ENCODE data around the gene TOGARAM1.

The TOGARAM1 gene

GRCh38 chr14:44961554-44962333 lies at the start of gene TOGARAM1, which contains the start of gene KLHL28:
TOGARAM1 (plus strand) TSS chr14:44962190; CDS start chr14:44962422, 232 bp downstream.
KLHL28 (minus strand) TSS chr14:44961947; CDS start chr14:44945928, 16,019 bp downstream.
- in situ Hi-C loops (cut with MboI; ENCODE audit: low sequenced_read_pairs) = no loop called here

- in situ Hi-C loops (cut with MboI; ENCODE audit: low sequenced_read_pairs) = loop anchor here (25.0 kb wide), 1 partner anchor 347 kb away; the partner anchor contains the start of gene MIS18BP1
These were observed 47.1 kb upstream of the TOGARAM1 start for GRCh38 chr14:44914849-44915248.

GRCh38 chr14:44928793-44929192 lies 33.2 kb upstream of the TOGARAM1 start:
- in situ Hi-C loops (cut with MboI; ENCODE audit: low sequenced_read_pairs) = no loop called here

GRCh38 chr14:44935155-44935554 lies 26.8 kb upstream of the TOGARAM1 start:
- in situ Hi-C loops (cut with MboI; ENCODE audit: low sequenced_read_pairs) = no loop called here

GRCh38 chr14:44937547-44937946 lies 24.4 kb upstream of the TOGARAM1 start:
- in situ Hi-C loops (cut with MboI; ENCODE audit: low sequenced_read_pairs) = no loop called here

GRCh38 chr14:44940211-44940610 lies 21.8 kb upstream of the TOGARAM1 start:
- in situ Hi-C loops (cut with MboI; ENCODE audit: low sequenced_read_pairs) = no loop called here

- in situ Hi-C loops (cut with MboI; ENCODE audit: low sequenced_read_pairs) = no loop called here
These were observed 21.0 kb upstream of the TOGARAM1 start for GRCh38 chr14:44940944-44941343.

GRCh38 chr14:44941591-44941990 lies 20.4 kb upstream of the TOGARAM1 start:
- in situ Hi-C loops (cut with MboI; ENCODE audit: low sequenced_read_pairs) = no loop called here

GRCh38 chr14:44942436-44942835 lies 19.6 kb upstream of the TOGARAM1 start:
- in situ Hi-C loops (cut with MboI; ENCODE audit: low sequenced_read_pairs) = no loop called here

- in situ Hi-C loops (cut with MboI; ENCODE audit: low sequenced_read_pairs) = no loop called here
These were observed 17.9 kb upstream of the TOGARAM1 start for GRCh38 chr14:44944107-44944506.

- in situ Hi-C loops (cut with MboI; ENCODE audit: low sequenced_read_pairs) = no loop called here
These were observed 16.7 kb upstream of the TOGARAM1 start for GRCh38 chr14:44945264-44945663.

GRCh38 chr14:44951051-44951450 lies 10.9 kb upstream of the TOGARAM1 start:
- in situ Hi-C loops (cut with MboI; ENCODE audit: low sequenced_read_pairs) = no loop called here

- in situ Hi-C loops (cut with MboI; ENCODE audit: low sequenced_read_pairs) = no loop called here
These were observed 9.4 kb upstream of the TOGARAM1 start for GRCh38 chr14:44952391-44953110.

GRCh38 chr14:44954750-44955149 lies 7.2 kb upstream of the TOGARAM1 start:
- in situ Hi-C loops (cut with MboI; ENCODE audit: low sequenced_read_pairs) = no loop called here

- in situ Hi-C loops (cut with MboI; ENCODE audit: low sequenced_read_pairs) = no loop called here
These were observed 6.5 kb upstream of the TOGARAM1 start for GRCh38 chr14:44955528-44955927.

- in situ Hi-C loops (cut with MboI; ENCODE audit: low sequenced_read_pairs) = no loop called here
These were observed 5.1 kb upstream of the TOGARAM1 start for GRCh38 chr14:44956866-44957265.

GRCh38 chr14:44959538-44959937 lies 2.5 kb upstream of the TOGARAM1 start:
- in situ Hi-C loops (cut with MboI; ENCODE audit: low sequenced_read_pairs) = no loop called here

GRCh38 chr14:44960146-44960545 lies 1.8 kb upstream of the TOGARAM1 start:
- in situ Hi-C loops (cut with MboI; ENCODE audit: low sequenced_read_pairs) = no loop called here

- in situ Hi-C loops (cut with MboI; ENCODE audit: low sequenced_read_pairs) = no loop called here
These were observed 1.3 kb upstream of the TOGARAM1 start for GRCh38 chr14:44960646-44961045.

- in situ Hi-C loops (cut with MboI; ENCODE audit: low sequenced_read_pairs) = no loop called here
These were observed 838 bp upstream of the TOGARAM1 start for GRCh38 chr14:44961151-44961553.

GRCh38 chr14:44962334-44963043 lies 499 bp downstream of the TOGARAM1 start:
- in situ Hi-C loops (cut with MboI; ENCODE audit: low sequenced_read_pairs) = no loop called here

All from HL-60/S4 (cell line).